Keratinocyte (primary cell): ENCODE data around the gene IFNAR1. TPM values are rescaled to one million over a fixed set of nuclear protein-coding genes. Genes with fewer than 3 reads are reported as not detected.

Source experiments
- DNase-seq: peaks from one replicate; pipeline ENCODE4 v3.0.0-alpha.2; 2011; ENCODE audit warnings: low read depth, missing footprints, low spot score
- FAIRE-seq: peaks from 2 replicates; lab custom pipeline; 2011; peaks lifted over from hg19 to GRCh38; lab: Jason Lieb, UNC
- H2AFZ ChIP-seq: 2 replicates; pipeline ENCODE4 v1.6.0; 2012; ENCODE audit warnings: low read length, control low read depth, inconsistent platforms; ENCODE audit not compliant: control insufficient read depth
- H3K27ac ChIP-seq: 2 replicates; pipeline ENCODE4 v1.5.1; 2011; ENCODE audit warnings: low read length; ENCODE audit not compliant: control insufficient read depth, insufficient read depth
- H3K27me3 ChIP-seq: 3 replicates; pipeline ENCODE4 v1.6.0; 2011; ENCODE audit warnings: low read length; ENCODE audit not compliant: control insufficient read depth, insufficient read depth; ENCODE audit errors: extremely low read depth
- H3K36me3 ChIP-seq, 2 experiments: 2 replicates in 1 of 2; 3 replicates in 1 of 2; pipeline ENCODE4 v1.5.1; 2011; ENCODE audit warnings: low read length in 2 of 2, mild to moderate bottlenecking in 1 of 2; ENCODE audit not compliant: control insufficient read depth in 2 of 2, insufficient read depth in 2 of 2; ENCODE audit errors: extremely low read depth in 1 of 2
- H3K4me1 ChIP-seq: 3 replicates; pipeline ENCODE4 v1.5.1; 2011; ENCODE audit warnings: low read length; ENCODE audit not compliant: control insufficient read depth, insufficient read depth; ENCODE audit errors: extremely low read depth
- H3K4me2 ChIP-seq: 3 replicates; pipeline ENCODE4 v1.6.0; 2011; ENCODE audit warnings: low read depth, low read length; ENCODE audit not compliant: control insufficient read depth, insufficient read depth; ENCODE audit errors: extremely low read depth
- H3K4me3 ChIP-seq, 3 experiments: fragments of 200-600 bp in 1 of 3; sonication (generic) in 1 of 3; 2 replicates in 2 of 3; 3 replicates in 1 of 3; pipeline ENCODE4 v1.5.1; 2011 to 2016; ENCODE audit warnings: low read length in 3 of 3, mild to moderate bottlenecking in 3 of 3, control low read depth in 2 of 3, inconsistent platforms in 1 of 3, low read depth in 1 of 3, mixed read lengths in 1 of 3, mixed run types in 1 of 3, moderate library complexity in 1 of 3; ENCODE audit not compliant: control insufficient read depth in 2 of 3, insufficient read depth in 2 of 3; ENCODE audit errors: extremely low read depth in 1 of 3
- H3K79me2 ChIP-seq: 2 replicates; pipeline ENCODE4 v1.6.0; 2012; ENCODE audit warnings: low read length; ENCODE audit not compliant: control insufficient read depth, insufficient read depth
- H3K9ac ChIP-seq: 3 replicates; pipeline ENCODE4 v1.6.0; 2011; ENCODE audit warnings: low read length; ENCODE audit not compliant: control insufficient read depth, insufficient read depth; ENCODE audit errors: extremely low read depth
- H3K9me1 ChIP-seq: 3 replicates; pipeline ENCODE4 v1.6.0; 2011; ENCODE audit warnings: low read length; ENCODE audit not compliant: control insufficient read depth, insufficient read depth; ENCODE audit errors: extremely low read depth
- H3K9me3 ChIP-seq: 2 replicates; pipeline ENCODE4 v1.5.1; 2012; ENCODE audit warnings: low read depth, low read length; ENCODE audit not compliant: control insufficient read depth
- H4K20me1 ChIP-seq: 3 replicates; pipeline ENCODE4 v1.6.0; 2011; ENCODE audit warnings: low read length; ENCODE audit not compliant: control insufficient read depth, insufficient read depth; ENCODE audit errors: extremely low read depth
- CTCF ChIP-seq, 3 experiments: IDR thresholded peaks in 1 of 3; conservative IDR thresholded peaks in 1 of 3; optimal IDR thresholded peaks in 1 of 3; 2 replicates in 2 of 3; 3 replicates in 1 of 3; pipeline versions ENCODE3 to v1.5.1; 2011; ENCODE audit warnings: low read length in 3 of 3, mild to moderate bottlenecking in 3 of 3, moderate library complexity in 2 of 3, control low read depth in 1 of 3, inconsistent platforms in 1 of 3; ENCODE audit not compliant: insufficient read depth in 2 of 3; ENCODE audit errors: extremely low read depth in 1 of 3
- EZH2 ChIP-seq: IDR thresholded peaks from one replicate; pipeline ENCODE4 v1.6.1; 2012; ENCODE audit warnings: inconsistent platforms, mild to moderate bottlenecking, low read length, moderate library complexity
- dilution Hi-C: fragments of 300-500 bp; cut with MboI; formaldehyde crosslinking; loops from one replicate; pipeline ENCODE4 v1.7.0; 2020; ENCODE audit warnings: low sequenced_read_pairs; ENCODE audit not compliant: extremely low pct_ligation_motif_present
- polyA plus RNA-seq, 5 experiments: library from polyadenylated mRNA; depleted of rRNA in 3 of 5; stranded (reverse) in 3 of 5; stranded (forward) in 1 of 5; unstranded in 1 of 5; fragments of >200 nt; gene quantifications; 1 replicate in 1 of 5; 2 replicates in 3 of 5; 3 replicates in 1 of 5; pipeline versions ENCODE4 v1.2.1 to v1.2.3, GENCODE V29; 2011 to 2012; ENCODE audit warnings: missing spikeins in 2 of 5, low read depth in 1 of 5, low replicate concordance in 1 of 5

IFNAR1 gene
- polyA plus RNA-seq, 1 donor (not counting 4 experiments of a cell fraction or from before 2014, with no cell fraction given) = 12.6 TPM

- no peak for TF ChIP-seq CTCF (optimal IDR thresholded peaks at IDR 0.05 in 1 of 3, IDR thresholded peaks at IDR 0.05 in 1 of 3, conservative IDR thresholded peaks at IDR 0.05 in 1 of 3; ENCODE audit: extremely low read depth in 1 of 3, insufficient read depth in 2 of 3, low read length in 3 of 3)
- no peak for TF ChIP-seq EZH2
These were observed 73.6 kb downstream of the IFNAR1 start for GRCh38 chr21:33398361-33398760.

DNA sequence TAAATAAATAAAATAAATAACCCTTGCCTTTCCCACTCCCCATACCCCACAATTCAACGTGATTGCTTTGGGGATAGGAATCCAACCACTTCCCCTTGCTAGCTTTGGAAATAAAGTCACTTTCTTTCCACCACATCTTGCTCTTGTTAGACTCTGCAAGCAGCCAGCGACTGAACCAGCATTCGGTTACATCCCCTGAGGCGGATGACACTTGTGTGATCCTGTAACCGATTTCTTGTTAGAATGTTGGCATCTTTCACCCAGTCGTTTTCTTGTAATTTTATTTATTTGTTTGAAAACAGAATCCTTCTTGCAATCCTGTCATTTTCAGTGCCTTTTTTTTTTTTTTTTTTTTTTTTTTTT, 76.8 kb downstream of the IFNAR1 start:
- peaks cover 26% of the 10 kb centered on the region for H3K4me1 ChIP-seq
- peaks cover 33% of the 10 kb centered on the region for H3K79me2 ChIP-seq
- H3K27me3 ChIP-seq = no peaks in the 10 kb centered on the region
- peak overlapping the region; percentile 10 for H3K4me2 ChIP-seq
- peaks cover 2% of the 10 kb centered on the region for H3K9me1 ChIP-seq
- FAIRE-seq = no peak
- TF ChIP-seq CTCF (optimal IDR thresholded peaks at IDR 0.05 in 1 of 3, IDR thresholded peaks at IDR 0.05 in 1 of 3, conservative IDR thresholded peaks at IDR 0.05 in 1 of 3; ENCODE audit: extremely low read depth in 1 of 3, insufficient read depth in 2 of 3, low read length in 3 of 3) = no peak
- no peak for TF ChIP-seq EZH2
- dilution Hi-C loops = no loop called here
- H4K20me1 ChIP-seq = no peaks in the 10 kb centered on the region
- no peak overlapping the region for H3K4me3 ChIP-seq
- no peak for DNase-seq
- no peak overlapping the region for H3K9ac ChIP-seq
- H3K27ac ChIP-seq = peak overlapping the region; percentile 43
- H3K36me3 ChIP-seq = peaks cover 0 to 4% of the 10 kb centered on the region in 2 experiments
- H2AFZ ChIP-seq = no peak overlapping the region
- no peaks in the 10 kb centered on the region for H3K9me3 ChIP-seq

More at GRCh38 chr21:33398361-33398760, 73.6 kb downstream of the IFNAR1 start:
- H3K9ac ChIP-seq = no peak overlapping the region
- no peak for FAIRE-seq
- H3K4me2 ChIP-seq = no peak overlapping the region
- H2AFZ ChIP-seq = no peak overlapping the region
- dilution Hi-C loops = no loop called here
- H3K9me1 ChIP-seq = no peaks in the 10 kb centered on the region
- H3K27me3 ChIP-seq = no peaks in the 10 kb centered on the region
- no peak overlapping the region for H3K27ac ChIP-seq
- H3K4me3 ChIP-seq = no peak overlapping the region
- H3K4me1 ChIP-seq = peaks cover 11% of the 10 kb centered on the region
- H3K9me3 ChIP-seq = no peaks in the 10 kb centered on the region
- H4K20me1 ChIP-seq = no peaks in the 10 kb centered on the region
- no peaks in the 10 kb centered on the region for H3K36me3 ChIP-seq
- DNase-seq = no peak
- H3K79me2 ChIP-seq = peaks cover under 1% of the 10 kb centered on the region
